Neural cell (in vitro differentiated cells): ENCODE results near the gene PHACTR2.

Experiments
- CTCF ChIP-seq: fragments of 450-650 bp; IDR thresholded peaks from 2 replicates; pipeline ENCODE4 v1.5.1; 2014; ENCODE audit warnings: antibody characterized with exemption, mild to moderate bottlenecking, moderate library complexity; ENCODE audit not compliant: poor library complexity, severe bottlenecking
- EP300 ChIP-seq: fragments of 450-650 bp; conservative IDR thresholded peaks from 2 replicates; pipeline ENCODE4 v1.6.1; 2014; ENCODE audit warnings: antibody characterized with exemption, mild to moderate bottlenecking, moderate library complexity; ENCODE audit not compliant: poor library complexity, severe bottlenecking
- EZH2 ChIP-seq: fragments of 200-600, 300-800 bp; shearing (Covaris generic), sonication (generic); IDR thresholded peaks from 2 replicates; pipeline ENCODE4 v1.6.1; 2014; ENCODE audit warnings: antibody characterized with exemption, low read length, borderline replicate concordance, mild to moderate bottlenecking; ENCODE audit not compliant: insufficient read depth, poor library complexity, severe bottlenecking
- MXI1 ChIP-seq: fragments of 450-650 bp; conservative IDR thresholded peaks from 2 replicates; pipeline ENCODE4 v1.6.1; 2014; ENCODE audit warnings: antibody characterized with exemption, mild to moderate bottlenecking; ENCODE audit not compliant: poor library complexity, severe bottlenecking
- POLR2AphosphoS5 ChIP-seq: IDR thresholded peaks from 2 replicates; pipeline ENCODE4 v1.6.1; 2012
- RAD21 ChIP-seq: fragments of 450-650 bp; conservative IDR thresholded peaks from 2 replicates; pipeline ENCODE4 v1.6.1; 2014; ENCODE audit warnings: antibody characterized with exemption, mild to moderate bottlenecking, moderate library complexity
- REST ChIP-seq: IDR thresholded peaks from 2 replicates; pipeline ENCODE4 v1.6.1; 2012; ENCODE audit warnings: borderline replicate concordance
- SMC3 ChIP-seq: fragments of 450-650 bp; conservative IDR thresholded peaks from 2 replicates; pipeline ENCODE4 v1.6.1; 2014; ENCODE audit warnings: antibody characterized with exemption, mild to moderate bottlenecking, moderate library complexity; ENCODE audit not compliant: poor library complexity

- no peak for TF ChIP-seq CTCF
- TF ChIP-seq REST: no peak
- TF ChIP-seq POLR2AphosphoS5: no peak
- no peak for TF ChIP-seq RAD21
- TF ChIP-seq MXI1: no peak
- TF ChIP-seq EP300: no peak
- no peak for TF ChIP-seq SMC3
- no peak for TF ChIP-seq EZH2
Observed at GRCh38 chr6:143766185-143766553, 88.4 kb downstream of the PHACTR2 start.
